Mesenchymal stem cell (in vitro differentiated cells and primary cell): ENCODE results near the gene PDE8A.

Source experiments
- DNase-seq: peaks from one replicate; pipeline ENCODE4 v3.0.0-alpha.2; 2013
- H2AFZ ChIP-seq: one replicate; pipeline ENCODE4 v1.6.1; 2013; ENCODE audit warnings: low read depth, mild to moderate bottlenecking, control low read depth, inconsistent platforms, low read length, moderate library complexity
- H2AK5ac ChIP-seq: 2 replicates; pipeline ENCODE4 v1.6.1; 2013; ENCODE audit warnings: low read length, moderate library complexity, mild to moderate bottlenecking, inconsistent platforms; ENCODE audit not compliant: severe bottlenecking
- H2BK120ac ChIP-seq: one replicate; pipeline ENCODE4 v1.6.1; 2013; ENCODE audit warnings: low read depth, mild to moderate bottlenecking, inconsistent platforms, low read length, moderate library complexity
- H2BK12ac ChIP-seq, 2 experiments: one replicate each; pipeline ENCODE4 v1.6.1; 2013; ENCODE audit warnings: inconsistent platforms in 2 of 2, low read length in 2 of 2, mild to moderate bottlenecking in 2 of 2, moderate library complexity in 2 of 2, control low read depth in 1 of 2
- H2BK15ac ChIP-seq: one replicate; pipeline ENCODE4 v1.6.1; 2013; ENCODE audit warnings: mild to moderate bottlenecking, low read depth, inconsistent platforms; ENCODE audit not compliant: poor library complexity, severe bottlenecking
- H2BK5ac ChIP-seq: 2 replicates; pipeline ENCODE4 v1.6.1; 2013; ENCODE audit warnings: low read depth, mild to moderate bottlenecking, low read length, control low read depth, inconsistent platforms; ENCODE audit not compliant: poor library complexity, severe bottlenecking
- H3K14ac ChIP-seq, 2 experiments: one replicate each; pipeline ENCODE4 v1.6.1; 2013; ENCODE audit warnings: inconsistent platforms in 2 of 2, low read length in 2 of 2, control low read depth in 1 of 2, mild to moderate bottlenecking in 1 of 2, moderate library complexity in 1 of 2
- H3K18ac ChIP-seq, 2 experiments: one replicate each; pipeline ENCODE4 v1.6.1; 2013; ENCODE audit warnings: inconsistent platforms in 2 of 2, low read length in 2 of 2, control low read depth in 1 of 2, low read depth in 1 of 2, mild to moderate bottlenecking in 1 of 2
- H3K23ac ChIP-seq, 2 experiments: one replicate each; pipeline ENCODE4 v1.6.1; 2013; ENCODE audit warnings: inconsistent platforms in 2 of 2, low read length in 2 of 2, mild to moderate bottlenecking in 2 of 2, moderate library complexity in 2 of 2, control low read depth in 1 of 2
- H3K27ac ChIP-seq: 2 replicates; pipeline ENCODE4 v1.5.1; 2013; ENCODE audit warnings: mild to moderate bottlenecking, moderate library complexity, low read length, control low read depth, inconsistent platforms; ENCODE audit not compliant: poor library complexity, severe bottlenecking
- H3K27me3 ChIP-seq, 2 experiments: 2 replicates each; pipeline versions ENCODE4 v1.6.1 to v1.7.0; 2013; ENCODE audit warnings: low read length in 2 of 2, mild to moderate bottlenecking in 2 of 2, moderate library complexity in 2 of 2, control low read depth in 1 of 2, inconsistent platforms in 1 of 2; ENCODE audit not compliant: control insufficient read depth in 1 of 2, insufficient read depth in 1 of 2
- H3K36me3 ChIP-seq, 2 experiments: 2 replicates each; pipeline versions ENCODE4 v1.6.1 to v1.7.0; 2013; ENCODE audit warnings: low read length in 2 of 2, control low read depth in 1 of 2, inconsistent platforms in 1 of 2, low read depth in 1 of 2, mild to moderate bottlenecking in 1 of 2; ENCODE audit not compliant: insufficient read depth in 2 of 2, control insufficient read depth in 1 of 2
- H3K4ac ChIP-seq, 2 experiments: one replicate each; pipeline ENCODE4 v1.6.1; 2013; ENCODE audit warnings: inconsistent platforms in 2 of 2, low read length in 2 of 2, mild to moderate bottlenecking in 2 of 2, moderate library complexity in 2 of 2, control low read depth in 1 of 2, low read depth in 1 of 2
- H3K4me1 ChIP-seq: 2 replicates; pipeline ENCODE4 v1.6.1; 2013; ENCODE audit warnings: low read depth, low read length, control low read depth; ENCODE audit not compliant: control insufficient read depth, insufficient read depth
- H3K4me2 ChIP-seq: 2 replicates; pipeline ENCODE4 v1.6.1; 2013; ENCODE audit warnings: low read length, mild to moderate bottlenecking, inconsistent platforms; ENCODE audit not compliant: poor library complexity, severe bottlenecking
- H3K4me3 ChIP-seq, 2 experiments: 2 replicates each; pipeline versions ENCODE4 v1.5.1 to v1.7.0; 2013; ENCODE audit warnings: low read length in 2 of 2, mild to moderate bottlenecking in 2 of 2, control low read depth in 1 of 2, low read depth in 1 of 2; ENCODE audit not compliant: insufficient read depth in 1 of 2
- H3K79me1 ChIP-seq: replicated peaks from 2 replicates; pipeline ENCODE4 v1.6.1; 2013; ENCODE audit warnings: mild to moderate bottlenecking, control low read depth, low read length, inconsistent platforms; ENCODE audit not compliant: poor library complexity, severe bottlenecking
- H3K9ac ChIP-seq: 2 replicates; pipeline ENCODE4 v1.7.0; 2013; ENCODE audit warnings: mild to moderate bottlenecking, low read length, moderate library complexity
- H3K9me3 ChIP-seq: 2 replicates; pipeline ENCODE4 v1.7.0; 2013; ENCODE audit warnings: mild to moderate bottlenecking, low read length; ENCODE audit not compliant: control insufficient read depth
- H4K8ac ChIP-seq: one replicate; pipeline ENCODE4 v1.6.1; 2013; ENCODE audit warnings: inconsistent platforms, mild to moderate bottlenecking, low read length, moderate library complexity
- H4K91ac ChIP-seq: one replicate; pipeline ENCODE4 v1.6.1; 2013; ENCODE audit warnings: mild to moderate bottlenecking, low read length, inconsistent platforms
- WGBS: methylation state at CpG from one replicate; pipeline ENCODE4 v1.1.7; 2013; ENCODE audit warnings: mixed read lengths; 5-methylcytosine and 5-hydroxymethylcytosine counted together

PDE8A gene

DNA sequence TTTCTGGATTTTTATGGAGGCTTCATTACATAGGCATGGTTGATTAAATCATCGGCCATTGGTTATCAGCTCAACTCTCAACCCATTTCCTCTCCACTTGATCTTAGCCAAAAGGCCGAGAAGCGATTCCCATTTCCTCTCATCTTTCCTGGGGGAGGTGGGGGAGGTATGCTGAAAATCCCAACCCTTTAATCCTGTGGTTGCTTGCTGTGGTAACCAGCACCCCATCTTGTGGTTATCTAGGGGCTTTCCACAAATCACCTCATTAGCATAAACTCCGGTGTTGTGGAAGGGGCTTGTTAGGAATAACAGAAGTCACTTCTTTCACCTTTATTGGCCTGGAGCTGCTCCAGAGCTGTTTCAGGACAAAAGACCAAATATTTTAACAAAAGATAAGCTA is 20.9 kb downstream of the PDE8A start:
- Histone ChIP-seq H3K4me2 (no peak overlapping the region), H2BK120ac (no peak overlapping the region), H3K14ac (no peak overlapping the region), H3K79me1 (peaks cover 42% of the 10 kb centered on the region), H2AK5ac (no peak overlapping the region), H2BK15ac (no peak overlapping the region), H3K9me3 (no peaks in the 10 kb centered on the region), H2BK12ac (no peak overlapping the region), H3K4me1 (peaks cover 3% of the 10 kb centered on the region), H3K36me3 (no peaks in the 10 kb centered on the region), H3K23ac (no peak overlapping the region), H3K4me3 (no peak overlapping the region), H4K91ac (no peak overlapping the region), H2BK5ac (no peak overlapping the region), H2AFZ (no peak overlapping the region), H3K9ac (no peak overlapping the region), H3K18ac (no peak overlapping the region), H3K27me3 (no peaks in the 10 kb centered on the region), H3K4ac (no peak overlapping the region), H3K27ac (no peak overlapping the region), H4K8ac (no peak overlapping the region)
- DNase-seq = no peak
- WGBS = 88% methylated on average over 3 of the region's 4 CpGs

DNA sequence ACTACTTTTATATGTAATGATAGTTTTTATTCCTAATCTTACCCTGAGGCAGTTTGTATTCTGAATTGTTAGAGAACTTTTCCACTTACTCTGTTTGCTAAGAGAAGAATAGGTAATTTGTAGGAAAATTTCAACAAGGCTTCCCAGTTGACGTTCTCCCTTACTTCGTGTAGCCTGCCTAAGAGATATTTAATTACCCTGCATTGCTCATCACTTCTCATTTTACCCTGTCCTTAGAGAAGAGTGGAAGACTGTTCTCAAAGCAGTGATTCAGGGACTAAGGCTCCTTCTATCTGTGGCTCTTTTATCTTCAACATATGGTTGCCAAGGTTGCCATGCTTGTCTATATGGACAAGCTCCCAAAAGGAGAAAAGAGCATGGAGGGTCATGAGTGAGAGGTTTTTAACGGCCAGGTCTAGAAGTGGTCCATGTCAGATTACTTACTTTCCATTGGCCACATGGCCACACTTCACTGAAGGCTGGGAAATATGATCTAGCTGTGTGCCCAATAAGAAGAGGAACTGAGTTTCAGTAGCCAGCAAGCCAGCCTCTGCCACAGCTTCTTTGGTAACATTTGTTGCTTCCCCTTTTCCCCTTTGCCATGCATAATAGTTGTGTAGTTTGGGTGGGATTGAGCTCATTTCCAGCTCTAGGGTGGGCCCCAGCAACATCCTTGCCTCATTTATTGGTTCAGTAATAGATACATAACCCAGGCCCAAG is 22.1 kb downstream of the PDE8A start:
- H3K4me2 ChIP-seq = no peak overlapping the region
- H3K14ac ChIP-seq = no peak overlapping the region
- no peak for DNase-seq
- H3K4me3 ChIP-seq = no peak overlapping the region
- no peak overlapping the region for H4K8ac ChIP-seq
- H2AFZ ChIP-seq = no peak overlapping the region
- WGBS = 83% methylated on average over 1 of the region's 3 CpGs
- H2BK15ac ChIP-seq = no peak overlapping the region
- no peak overlapping the region for H2AK5ac ChIP-seq
- H4K91ac ChIP-seq = no peak overlapping the region
- no peak overlapping the region for H3K18ac ChIP-seq
- peaks cover 46% of the 10 kb centered on the region for H3K79me1 ChIP-seq
- H3K23ac ChIP-seq = no peak overlapping the region
- no peaks in the 10 kb centered on the region for H3K36me3 ChIP-seq
- H2BK120ac ChIP-seq = no peak overlapping the region
- no peak overlapping the region for H3K9ac ChIP-seq
- H3K9me3 ChIP-seq = no peaks in the 10 kb centered on the region
- H3K4ac ChIP-seq = no peak overlapping the region
- H2BK12ac ChIP-seq = peak overlapping the region in 1 of 2 experiments; percentile 21
- H2BK5ac ChIP-seq = no peak overlapping the region
- peaks cover 5% of the 10 kb centered on the region for H3K4me1 ChIP-seq
- no peaks in the 10 kb centered on the region for H3K27me3 ChIP-seq
- no peak overlapping the region for H3K27ac ChIP-seq

DNA sequence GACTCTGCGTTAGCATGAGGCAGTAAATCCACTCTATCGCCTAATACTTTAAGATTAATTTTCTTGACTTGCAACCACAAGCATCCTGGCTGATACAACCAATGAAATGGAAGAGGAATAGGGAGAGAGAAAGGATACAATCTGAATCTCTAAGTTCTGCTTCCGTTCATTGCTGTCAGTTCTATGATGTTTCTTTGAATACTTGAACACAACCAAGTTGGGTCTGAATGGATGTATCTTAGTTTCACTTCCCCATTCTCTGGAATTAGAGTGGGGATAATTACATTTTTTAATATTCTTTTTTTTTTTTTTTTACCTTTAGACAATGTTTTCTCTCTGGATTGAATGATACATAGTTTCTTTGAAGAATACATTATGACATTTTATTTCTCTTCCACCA is 22.9 kb downstream of the PDE8A start:
- no peak overlapping the region for H4K8ac ChIP-seq
- H2BK12ac ChIP-seq = no peak overlapping the region
- no peak overlapping the region for H3K4me3 ChIP-seq
- no peak overlapping the region for H3K14ac ChIP-seq
- H3K36me3 ChIP-seq = no peaks in the 10 kb centered on the region
- no peak for DNase-seq
- no peak overlapping the region for H3K18ac ChIP-seq
- no peak overlapping the region for H4K91ac ChIP-seq
- H2AFZ ChIP-seq = no peak overlapping the region
- H3K4me1 ChIP-seq = peaks cover 5% of the 10 kb centered on the region
- no peak overlapping the region for H3K9ac ChIP-seq
- no peak overlapping the region for H2BK120ac ChIP-seq
- no peak overlapping the region for H2AK5ac ChIP-seq
- H3K27ac ChIP-seq = no peak overlapping the region
- peaks cover 46% of the 10 kb centered on the region for H3K79me1 ChIP-seq
- no peak overlapping the region for H2BK5ac ChIP-seq
- H3K23ac ChIP-seq = peak overlapping the region in 1 of 2 experiments; percentile 23
- H3K4ac ChIP-seq = no peak overlapping the region
- no peaks in the 10 kb centered on the region for H3K9me3 ChIP-seq
- WGBS = 94% methylated on average over 3 of the region's 3 CpGs
- no peak overlapping the region for H3K4me2 ChIP-seq
- H3K27me3 ChIP-seq = no peaks in the 10 kb centered on the region
- no peak overlapping the region for H2BK15ac ChIP-seq

DNA sequence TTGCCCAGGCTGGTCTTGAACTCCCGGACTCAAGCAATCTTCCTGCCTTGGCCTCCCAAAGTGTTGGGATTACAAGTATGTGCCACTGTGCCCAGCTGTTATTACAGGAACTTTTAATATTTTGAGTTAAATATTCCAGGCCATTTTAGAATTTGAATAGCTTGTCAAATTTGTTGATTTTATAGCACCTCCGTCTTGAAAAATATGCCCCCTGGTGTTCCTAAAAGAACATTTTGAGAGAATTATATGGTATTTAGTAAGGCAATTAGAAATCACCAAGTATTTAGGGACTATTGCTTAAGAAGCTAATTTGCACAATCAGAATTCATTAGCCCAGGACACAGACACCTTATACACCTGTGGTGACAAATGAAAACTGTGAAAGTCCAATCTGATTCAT is 23.7 kb downstream of the PDE8A start:
- no peak overlapping the region for H2BK15ac ChIP-seq
- H3K4me3 ChIP-seq = no peak overlapping the region

More for the DNA sequence above, 23.7 kb downstream of the PDE8A start:
- H3K79me1 ChIP-seq = peaks cover 46% of the 10 kb centered on the region
- no peak overlapping the region for H3K23ac ChIP-seq
- H3K9me3 ChIP-seq = no peaks in the 10 kb centered on the region
- no peak overlapping the region for H2AK5ac ChIP-seq
- H2BK5ac ChIP-seq = no peak overlapping the region
- no peak overlapping the region for H4K91ac ChIP-seq
- no peak overlapping the region for H3K14ac ChIP-seq
- no peak overlapping the region for H3K9ac ChIP-seq
- no peak overlapping the region for H2BK12ac ChIP-seq
- H3K18ac ChIP-seq = no peak overlapping the region
- H3K4me1 ChIP-seq = peaks cover 5% of the 10 kb centered on the region
- no peaks in the 10 kb centered on the region for H3K36me3 ChIP-seq
- no peaks in the 10 kb centered on the region for H3K27me3 ChIP-seq
- no peak overlapping the region for H2AFZ ChIP-seq
- H3K4me2 ChIP-seq = no peak overlapping the region
- no peak overlapping the region for H3K27ac ChIP-seq
- no peak for DNase-seq
- H2BK120ac ChIP-seq = no peak overlapping the region
- H3K4ac ChIP-seq = no peak overlapping the region
- no peak overlapping the region for H4K8ac ChIP-seq
- WGBS = 100% methylated on average over 1 of the region's 2 CpGs
